HFF-Myc (cell line): ENCODE results near the gene NES.
A peak's percentile ranks its signal among the peaks of the same experiment; 100 is the strongest.

Source experiments
- DNase-seq: peaks from one replicate; pipeline ENCODE4 v3.0.0-alpha.2; 2011; ENCODE audit warnings: low read depth; ENCODE audit errors: extremely low read depth
- H3K4me3 ChIP-seq: replicated peaks from 2 replicates; pipeline ENCODE4 v1.5.1; 2011; ENCODE audit warnings: low read depth, mild to moderate bottlenecking, control low read depth, low read length
- CTCF ChIP-seq: IDR thresholded peaks from 2 replicates; pipeline ENCODE4 v1.5.1; 2012; ENCODE audit warnings: mild to moderate bottlenecking, low read depth, low read length, control low read depth; ENCODE audit errors: missing control alignments

Gene NES

GRCh38 chr1:156677616-156678596 lies 699 bp upstream of the NES start:
- TF ChIP-seq CTCF, result peak; percentile 90
- no peak for DNase-seq
- peak overlapping the region; percentile 69 for H3K4me3 ChIP-seq

- TF ChIP-seq CTCF, result no peak
- peak overlapping the region; percentile 69 for H3K4me3 ChIP-seq
- no peak for DNase-seq
Observed at GRCh38 chr1:156676114-156676819, 940 bp downstream of the NES start.

GRCh38 chr1:156675210-156676113 lies 1.7 kb downstream of the NES start:
- peak overlapping the region; percentile 69 for H3K4me3 ChIP-seq
- DNase-seq, result no peak
- no peak for TF ChIP-seq CTCF

- TF ChIP-seq CTCF, result no peak
- H3K4me3 ChIP-seq, result peak overlapping the region; percentile 69
- no peak for DNase-seq
Observed at GRCh38 chr1:156673387-156674121, 3.7 kb downstream of the NES start.

GRCh38 chr1:156671804-156672203 lies 5.4 kb downstream of the NES start:
- no peak overlapping the region for H3K4me3 ChIP-seq
- no peak for TF ChIP-seq CTCF
- DNase-seq, result no peak

- TF ChIP-seq CTCF, result no peak
- no peak overlapping the region for H3K4me3 ChIP-seq
- DNase-seq, result no peak
Observed at GRCh38 chr1:156670791-156671190, 6.4 kb downstream of the NES start.
